Chondrocyte (in vitro differentiated cells): ENCODE results near the gene EYS. TPM values are rescaled to one million over a fixed set of nuclear protein-coding genes. Genes with fewer than 3 reads are reported as not detected.

Experiments
- DNase-seq: peaks from one replicate; pipeline ENCODE4 v3.0.0; 2021; ENCODE audit warnings: mixed read lengths, low spot score
- H3K27ac Mint-ChIP-seq: one replicate; pipeline ENCODE4 v1.8.0; 2021; ENCODE audit warnings: mild to moderate bottlenecking, moderate library complexity, mixed read lengths; ENCODE audit not compliant: unreplicated experiment
- H3K27me3 Mint-ChIP-seq: 2 replicates; pipeline ENCODE4 v1.8.0; 2021; ENCODE audit warnings: low read depth, mixed read lengths
- H3K36me3 Mint-ChIP-seq: 2 replicates; pipeline ENCODE4 v1.8.0; 2021; ENCODE audit warnings: low read depth, mixed read lengths
- H3K4me1 Mint-ChIP-seq: 2 replicates; pipeline ENCODE4 v1.8.0; 2021; ENCODE audit warnings: low read depth, mild to moderate bottlenecking, mixed read lengths
- H3K4me3 Mint-ChIP-seq: one replicate; pipeline ENCODE4 v1.8.0; 2021; ENCODE audit warnings: mild to moderate bottlenecking, moderate library complexity, mixed read lengths; ENCODE audit not compliant: unreplicated experiment
- H3K9me3 Mint-ChIP-seq: 2 replicates; pipeline ENCODE4 v1.8.0; 2021; ENCODE audit warnings: low read depth, mixed read lengths
- total RNA-seq: library from RNA; stranded (reverse); gene quantifications from 3 replicates; pipeline ENCODE4 v1.2.1, GENCODE V29; 2021
- TF ChIP-seq, protein P1 (sequence below): fragments of 200-600 bp; sonication (generic); IDR thresholded peaks from 2 replicates; pipeline ENCODE4 v1.5.0; 2021; ENCODE audit warnings: antibody characterized with exemption, mild to moderate bottlenecking, moderate library complexity

Gene EYS
- total RNA-seq, 1 donor from 2014 or later: not detected

GRCh38 chr6:64547594-64548268, 1159.3 kb downstream of the EYS start:
- peaks cover 3% of the 10 kb centered on the region for H3K36me3 Mint-ChIP-seq
- H3K9me3 Mint-ChIP-seq: peaks cover 6% of the 10 kb centered on the region
- no peak overlapping the region for H3K4me3 Mint-ChIP-seq
- DNase-seq: peak; percentile 79
- TF ChIP-seq, protein P1, sequence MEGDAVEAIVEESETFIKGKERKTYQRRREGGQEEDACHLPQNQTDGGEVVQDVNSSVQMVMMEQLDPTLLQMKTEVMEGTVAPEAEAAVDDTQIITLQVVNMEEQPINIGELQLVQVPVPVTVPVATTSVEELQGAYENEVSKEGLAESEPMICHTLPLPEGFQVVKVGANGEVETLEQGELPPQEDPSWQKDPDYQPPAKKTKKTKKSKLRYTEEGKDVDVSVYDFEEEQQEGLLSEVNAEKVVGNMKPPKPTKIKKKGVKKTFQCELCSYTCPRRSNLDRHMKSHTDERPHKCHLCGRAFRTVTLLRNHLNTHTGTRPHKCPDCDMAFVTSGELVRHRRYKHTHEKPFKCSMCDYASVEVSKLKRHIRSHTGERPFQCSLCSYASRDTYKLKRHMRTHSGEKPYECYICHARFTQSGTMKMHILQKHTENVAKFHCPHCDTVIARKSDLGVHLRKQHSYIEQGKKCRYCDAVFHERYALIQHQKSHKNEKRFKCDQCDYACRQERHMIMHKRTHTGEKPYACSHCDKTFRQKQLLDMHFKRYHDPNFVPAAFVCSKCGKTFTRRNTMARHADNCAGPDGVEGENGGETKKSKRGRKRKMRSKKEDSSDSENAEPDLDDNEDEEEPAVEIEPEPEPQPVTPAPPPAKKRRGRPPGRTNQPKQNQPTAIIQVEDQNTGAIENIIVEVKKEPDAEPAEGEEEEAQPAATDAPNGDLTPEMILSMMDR: no peak
- peaks cover 12% of the 10 kb centered on the region for H3K27me3 Mint-ChIP-seq
- no peaks in the 10 kb centered on the region for H3K4me1 Mint-ChIP-seq
- no peak overlapping the region for H3K27ac Mint-ChIP-seq

DNA sequence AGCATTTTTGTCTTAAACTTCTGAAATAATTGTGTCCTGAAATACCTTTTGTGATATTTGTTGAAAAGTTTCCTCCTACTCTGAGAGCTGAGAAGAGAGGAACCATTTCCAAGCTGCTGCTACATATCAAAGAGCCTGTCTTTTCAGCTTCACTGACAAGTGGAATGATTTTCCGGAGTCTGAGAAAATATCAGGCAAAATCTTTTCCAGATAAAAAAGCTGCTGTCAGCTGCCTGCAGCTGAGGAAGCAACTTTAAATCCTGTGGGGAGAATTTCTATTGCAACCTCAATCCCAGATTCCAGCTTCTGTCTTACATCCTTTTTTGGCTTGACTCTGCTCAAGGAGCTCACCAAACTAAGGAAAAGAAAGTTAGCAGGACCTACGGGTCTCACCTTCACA, 1167.1 kb downstream of the EYS start:
- no peak overlapping the region for H3K27ac Mint-ChIP-seq
- no peaks in the 10 kb centered on the region for H3K4me1 Mint-ChIP-seq
- DNase-seq: no peak
- H3K4me3 Mint-ChIP-seq: no peak overlapping the region
- peaks cover 1% of the 10 kb centered on the region for H3K36me3 Mint-ChIP-seq
- H3K27me3 Mint-ChIP-seq: peaks cover 17% of the 10 kb centered on the region
- peaks cover 6% of the 10 kb centered on the region for H3K9me3 Mint-ChIP-seq
- TF ChIP-seq, protein P1: no peak

- Mint-ChIP-seq H3K27ac (no peak overlapping the region), H3K4me3 (no peak overlapping the region), H3K9me3 (no peaks in the 10 kb centered on the region), H3K4me1 (no peaks in the 10 kb centered on the region), H3K27me3 (peaks cover 17% of the 10 kb centered on the region), H3K36me3 (no peaks in the 10 kb centered on the region)
- TF ChIP-seq, protein P1: no peak
- DNase-seq: no peak
These were observed 1168.3 kb downstream of the EYS start for GRCh38 chr6:64538722-64539121.

- peaks cover 5% of the 10 kb centered on the region for H3K27me3 Mint-ChIP-seq
- TF ChIP-seq, protein P1: no peak
- DNase-seq: no peak
- H3K27ac Mint-ChIP-seq: no peak overlapping the region
- H3K4me1 Mint-ChIP-seq: no peaks in the 10 kb centered on the region
- H3K9me3 Mint-ChIP-seq: peaks cover 18% of the 10 kb centered on the region
- H3K36me3 Mint-ChIP-seq: peaks cover 8% of the 10 kb centered on the region
- H3K4me3 Mint-ChIP-seq: no peak overlapping the region
These were observed 1179.1 kb downstream of the EYS start for GRCh38 chr6:64527899-64528298.

DNA sequence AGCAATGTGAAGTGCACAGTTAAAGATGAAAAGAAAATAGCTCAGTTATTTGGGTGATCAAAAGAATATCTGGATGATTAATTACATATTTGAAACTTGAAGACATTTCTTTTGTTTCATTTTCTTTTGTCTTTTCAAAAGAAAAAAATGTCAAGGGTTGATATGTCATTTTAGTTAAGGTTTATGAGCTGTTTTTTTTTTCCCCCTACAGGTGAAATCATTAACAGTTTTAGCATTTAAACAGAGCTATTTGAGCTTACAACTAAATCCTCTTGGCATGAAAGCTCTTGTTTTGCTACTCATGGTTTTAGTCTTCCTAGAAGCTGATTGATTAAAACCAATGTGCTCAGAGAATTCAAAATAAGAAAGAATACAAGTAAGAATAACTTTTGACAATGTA, 1184.2 kb downstream of the EYS start:
- H3K27me3 Mint-ChIP-seq: no peaks in the 10 kb centered on the region
- H3K4me1 Mint-ChIP-seq: peaks cover 34% of the 10 kb centered on the region
- H3K36me3 Mint-ChIP-seq: peaks cover 8% of the 10 kb centered on the region
- DNase-seq: no peak
- H3K4me3 Mint-ChIP-seq: no peak overlapping the region
- H3K9me3 Mint-ChIP-seq: peaks cover 21% of the 10 kb centered on the region
- TF ChIP-seq, protein P1: no peak
- no peak overlapping the region for H3K27ac Mint-ChIP-seq
